K562 (cell line): Measurements from ENCODE around the gene ADCY6.

Experiments used
- FOXK1 ChIP-seq: sonication (generic); formaldehyde crosslinking; IDR thresholded peaks from 2 replicates; pipeline ENCODE4 v1.8.0; 2022; ENCODE audit warnings: missing genetic modification reagents, mild to moderate bottlenecking, borderline replicate concordance
- SIN3A ChIP-seq, 2 experiments: fragments of 150-350 bp in 1 of 2; IDR thresholded peaks; 2 replicates each; pipeline ENCODE4 v1.6.1; 2011 to 2016; ENCODE audit warnings: borderline replicate concordance in 2 of 2, low read depth in 2 of 2, low read length in 2 of 2, mild to moderate bottlenecking in 2 of 2, moderate library complexity in 2 of 2; ENCODE audit not compliant: control insufficient read depth in 1 of 2
- TCF7L2 ChIP-seq: fragments of 150-350 bp; IDR thresholded peaks from 2 replicates; pipeline ENCODE4 v1.6.1; 2016; ENCODE audit warnings: low read depth, mild to moderate bottlenecking, low read length, moderate library complexity
- TGIF2 ChIP-seq: sonication (generic); formaldehyde crosslinking; IDR thresholded peaks from 2 replicates; pipeline ENCODE4 v1.8.1; 2022; ENCODE audit warnings: mild to moderate bottlenecking, missing genetic modification reagents, moderate library complexity
- ZNF121 ChIP-seq: sonication (generic); formaldehyde crosslinking; conservative IDR thresholded peaks from 2 replicates; pipeline ENCODE4 v1.8.0; 2022; ENCODE audit warnings: missing genetic modification reagents
- ZSCAN29 ChIP-seq: fragments of 450-650 bp; IDR thresholded peaks from 2 replicates; pipeline ENCODE4 v1.6.1; 2017
- TF ChIP-seq, protein P1 (sequence below), 3 experiments: IDR thresholded peaks in 2 of 3; conservative IDR thresholded peaks in 1 of 3; 2 replicates each; pipeline ENCODE4 v1.5.1; 2011 to 2012; ENCODE audit warnings: low read length in 3 of 3, mild to moderate bottlenecking in 3 of 3, control low read depth in 2 of 3, improper control_type of control experiment in 1 of 3, inconsistent platforms in 1 of 3, low read depth in 1 of 3, mixed read lengths in 1 of 3, moderate library complexity in 1 of 3; ENCODE audit not compliant: insufficient read depth in 2 of 3
- TF ChIP-seq, protein P2 (sequence below): fragments of 250-450 bp; sonication (Bioruptor Pico); IDR thresholded peaks from 2 replicates; pipeline ENCODE4 v1.8.0; 2021; ENCODE audit warnings: moderate library complexity, mild to moderate bottlenecking, inconsistent platforms
- TF ChIP-seq, protein P3 (sequence below), 2 experiments: fragments of 200-800 bp in 1 of 2; sonication (Bioruptor generic) in 1 of 2; sonication (generic) in 1 of 2; formaldehyde crosslinking in 1 of 2; IDR thresholded peaks in 1 of 2; conservative IDR thresholded peaks in 1 of 2; 2 replicates each; pipeline versions ENCODE4 v1.5.0 to v1.6.1; 2016 to 2020; ENCODE audit warnings: missing compliant biosample characterization in 1 of 2, missing genetic modification characterization in 1 of 2, missing genetic modification reagents in 1 of 2

DNA sequence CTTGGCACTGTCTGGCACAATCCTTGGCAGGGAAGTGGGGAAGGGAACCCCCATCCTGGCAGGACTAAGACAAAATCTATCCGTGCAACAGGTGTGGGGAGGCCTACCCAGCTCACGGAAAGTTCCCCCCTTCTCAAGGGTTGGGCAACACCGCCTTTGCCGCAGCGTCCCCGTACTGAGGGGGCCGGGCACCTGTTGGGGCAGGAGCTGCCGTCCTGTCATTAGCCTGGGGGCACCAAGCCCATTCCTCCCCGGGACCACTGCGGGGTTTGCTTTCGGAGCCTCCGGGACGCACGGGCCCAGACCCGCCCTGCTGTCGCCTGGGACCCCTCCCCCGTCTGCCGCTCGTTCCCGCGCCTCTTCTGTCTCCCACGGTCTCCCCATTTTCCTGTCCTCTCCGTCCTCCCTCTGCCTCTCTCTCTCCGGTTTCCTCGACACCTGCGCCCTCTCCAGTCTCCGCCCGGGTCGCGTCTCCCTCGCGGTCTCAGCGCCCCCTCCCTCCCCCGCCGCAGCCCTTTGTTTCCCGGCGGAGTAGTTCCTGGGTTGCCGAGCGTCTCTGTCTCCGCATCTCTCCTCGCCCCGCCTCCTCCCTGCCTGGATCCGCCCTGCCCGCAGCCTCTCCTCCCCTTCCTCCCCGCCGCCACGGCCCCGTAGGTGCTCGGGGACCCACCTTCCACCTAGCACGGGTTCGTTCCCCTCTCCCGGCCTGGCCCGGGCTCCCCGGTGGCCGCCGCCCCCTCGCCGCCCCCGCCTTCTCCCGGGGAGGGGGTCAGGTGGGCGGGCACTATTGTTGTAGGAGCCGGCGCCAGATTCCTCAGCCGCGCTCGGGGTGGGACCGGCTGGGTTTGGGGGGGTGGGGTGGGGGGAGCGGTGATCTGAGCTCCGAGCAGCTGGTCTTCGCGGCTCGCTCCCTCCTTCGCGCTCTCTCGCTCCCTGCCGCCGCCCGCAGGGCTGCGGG is 29.3 kb upstream of the ADCY6 start, which contains the start of gene CACNB3:
- TF ChIP-seq, protein P1, sequence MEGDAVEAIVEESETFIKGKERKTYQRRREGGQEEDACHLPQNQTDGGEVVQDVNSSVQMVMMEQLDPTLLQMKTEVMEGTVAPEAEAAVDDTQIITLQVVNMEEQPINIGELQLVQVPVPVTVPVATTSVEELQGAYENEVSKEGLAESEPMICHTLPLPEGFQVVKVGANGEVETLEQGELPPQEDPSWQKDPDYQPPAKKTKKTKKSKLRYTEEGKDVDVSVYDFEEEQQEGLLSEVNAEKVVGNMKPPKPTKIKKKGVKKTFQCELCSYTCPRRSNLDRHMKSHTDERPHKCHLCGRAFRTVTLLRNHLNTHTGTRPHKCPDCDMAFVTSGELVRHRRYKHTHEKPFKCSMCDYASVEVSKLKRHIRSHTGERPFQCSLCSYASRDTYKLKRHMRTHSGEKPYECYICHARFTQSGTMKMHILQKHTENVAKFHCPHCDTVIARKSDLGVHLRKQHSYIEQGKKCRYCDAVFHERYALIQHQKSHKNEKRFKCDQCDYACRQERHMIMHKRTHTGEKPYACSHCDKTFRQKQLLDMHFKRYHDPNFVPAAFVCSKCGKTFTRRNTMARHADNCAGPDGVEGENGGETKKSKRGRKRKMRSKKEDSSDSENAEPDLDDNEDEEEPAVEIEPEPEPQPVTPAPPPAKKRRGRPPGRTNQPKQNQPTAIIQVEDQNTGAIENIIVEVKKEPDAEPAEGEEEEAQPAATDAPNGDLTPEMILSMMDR (IDR thresholded peaks at IDR 0.05 in 2 of 3, conservative IDR thresholded peaks at IDR 0.05 in 1 of 3; ENCODE audit: insufficient read depth in 2 of 3, low read depth in 1 of 3, low read length in 3 of 3) = no peak
- TF ChIP-seq, protein P2, sequence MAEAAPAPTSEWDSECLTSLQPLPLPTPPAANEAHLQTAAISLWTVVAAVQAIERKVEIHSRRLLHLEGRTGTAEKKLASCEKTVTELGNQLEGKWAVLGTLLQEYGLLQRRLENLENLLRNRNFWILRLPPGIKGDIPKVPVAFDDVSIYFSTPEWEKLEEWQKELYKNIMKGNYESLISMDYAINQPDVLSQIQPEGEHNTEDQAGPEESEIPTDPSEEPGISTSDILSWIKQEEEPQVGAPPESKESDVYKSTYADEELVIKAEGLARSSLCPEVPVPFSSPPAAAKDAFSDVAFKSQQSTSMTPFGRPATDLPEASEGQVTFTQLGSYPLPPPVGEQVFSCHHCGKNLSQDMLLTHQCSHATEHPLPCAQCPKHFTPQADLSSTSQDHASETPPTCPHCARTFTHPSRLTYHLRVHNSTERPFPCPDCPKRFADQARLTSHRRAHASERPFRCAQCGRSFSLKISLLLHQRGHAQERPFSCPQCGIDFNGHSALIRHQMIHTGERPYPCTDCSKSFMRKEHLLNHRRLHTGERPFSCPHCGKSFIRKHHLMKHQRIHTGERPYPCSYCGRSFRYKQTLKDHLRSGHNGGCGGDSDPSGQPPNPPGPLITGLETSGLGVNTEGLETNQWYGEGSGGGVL (CRISPR knock-in tag) = no peak
- TF ChIP-seq, protein P3, sequence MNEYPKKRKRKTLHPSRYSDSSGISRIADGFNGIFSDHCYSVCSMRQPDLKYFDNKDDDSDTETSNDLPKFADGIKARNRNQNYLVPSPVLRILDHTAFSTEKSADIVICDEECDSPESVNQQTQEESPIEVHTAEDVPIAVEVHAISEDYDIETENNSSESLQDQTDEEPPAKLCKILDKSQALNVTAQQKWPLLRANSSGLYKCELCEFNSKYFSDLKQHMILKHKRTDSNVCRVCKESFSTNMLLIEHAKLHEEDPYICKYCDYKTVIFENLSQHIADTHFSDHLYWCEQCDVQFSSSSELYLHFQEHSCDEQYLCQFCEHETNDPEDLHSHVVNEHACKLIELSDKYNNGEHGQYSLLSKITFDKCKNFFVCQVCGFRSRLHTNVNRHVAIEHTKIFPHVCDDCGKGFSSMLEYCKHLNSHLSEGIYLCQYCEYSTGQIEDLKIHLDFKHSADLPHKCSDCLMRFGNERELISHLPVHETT (CRISPR knock-in tag; conservative IDR thresholded peaks at IDR 0.05 in 1 of 2, IDR thresholded peaks at IDR 0.05 in 1 of 2) = no peak
- TF ChIP-seq SIN3A (IDR thresholded peaks at IDR 0.05; ENCODE audit: borderline replicate concordance in 2 of 2, control insufficient read depth in 1 of 2, low read depth in 2 of 2, low read length in 2 of 2) = no peak
- TF ChIP-seq TCF7L2 = no peak
- TF ChIP-seq ZSCAN29 = no peak
- no peak for TF ChIP-seq FOXK1 (CRISPR knock-in tag)
- TF ChIP-seq ZNF121 = no peak
- no peak for TF ChIP-seq TGIF2
